ENCODE data around the gene ST3GAL2. TPM values are rescaled to one million over a fixed set of nuclear protein-coding genes. Genes with fewer than 3 reads are reported as not detected.
"Not testable (repeated sequence)": the region's sequence is repeated elsewhere in the genome, so short reads cannot be mapped to it uniquely, and the experiment has no call there.

Gene ST3GAL2
- polyA plus RNA-seq, 1 experiment, result 12.4 TPM

GRCh38 chr16:70453892-70454221 lies 15.0 kb upstream of the ST3GAL2 start:
- H3K4me3 ChIP-seq (ENCODE audit: low read depth, low read length), result peak overlapping the region; percentile 83
- TF ChIP-seq CTCF (IDR thresholded peaks at IDR 0.05; ENCODE audit: low read depth, low read length), result no peak
- H3K27ac ChIP-seq (ENCODE audit: low read depth, low read length), result peak overlapping the region; percentile 97
- no peak for DNase-seq (ENCODE audit: low read depth, low spot score)
- no peaks in the 10 kb centered on the region; the same call in 1 of the 2 replicates for H3K9me3 ChIP-seq (ENCODE audit: control insufficient read depth, insufficient read depth, low read length)
- CTCF ChIA-PET, result interaction anchor here (0.7 to 1.2 kb wide), 3 partner anchors 14 to 74 kb away, joined by 3 read pairs; partner anchors contain the start of gene ST3GAL2
- H3K27me3 ChIP-seq (ENCODE audit: control insufficient read depth, insufficient read depth, low read length), result peaks cover 2% of the 10 kb centered on the region
- POLR2A ChIA-PET, result interaction anchor here (0.7 to 2.2 kb wide), 2 partner anchors 30 to 73 kb away, joined by 7 to 8 read pairs; no protein-coding TSS in a partner anchor

GRCh38 chr16:70453117-70453891 lies 14.4 kb upstream of the ST3GAL2 start:
- H3K4me3 ChIP-seq (ENCODE audit: low read depth, low read length), result peak overlapping the region; percentile 83
- DNase-seq (ENCODE audit: low read depth, low spot score), result no peak
- no peaks in the 10 kb centered on the region; the same call in 1 of the 2 replicates for H3K9me3 ChIP-seq (ENCODE audit: control insufficient read depth, insufficient read depth, low read length)
- H3K27ac ChIP-seq (ENCODE audit: low read depth, low read length), result no peak overlapping the region
- H3K27me3 ChIP-seq (ENCODE audit: control insufficient read depth, insufficient read depth, low read length), result peaks cover 3% of the 10 kb centered on the region
- ChIA-PET POLR2A (interaction anchor here (0.7 to 2.2 kb wide), 2 partner anchors 29 to 72 kb away, joined by 7 to 8 read pairs; no protein-coding TSS in a partner anchor), CTCF (interaction anchor here (0.6 to 1.2 kb wide), 3 partner anchors 14 to 68 kb away, joined by 3 read pairs; partner anchors contain the start of gene ST3GAL2)
- TF ChIP-seq CTCF (IDR thresholded peaks at IDR 0.05; ENCODE audit: low read depth, low read length), result no peak

- H3K27ac ChIP-seq (ENCODE audit: low read depth, low read length); H3K4me3 ChIP-seq (ENCODE audit: low read depth, low read length); H3K27me3 ChIP-seq (ENCODE audit: control insufficient read depth, insufficient read depth, low read length); DNase-seq (ENCODE audit: low read depth, low spot score); POLR2A ChIA-PET; CTCF ChIA-PET; H3K9me3 ChIP-seq (ENCODE audit: control insufficient read depth, insufficient read depth, low read length): not testable (repeated sequence)
These were observed 12.1 kb upstream of the ST3GAL2 start for GRCh38 chr16:70451004-70451340.

GRCh38 chr16:70450142-70451003 lies 11.5 kb upstream of the ST3GAL2 start:
- DNase-seq (ENCODE audit: low read depth, low spot score); H3K27ac ChIP-seq (ENCODE audit: low read depth, low read length); H3K9me3 ChIP-seq (ENCODE audit: control insufficient read depth, insufficient read depth, low read length); H3K27me3 ChIP-seq (ENCODE audit: control insufficient read depth, insufficient read depth, low read length); H3K4me3 ChIP-seq (ENCODE audit: low read depth, low read length); POLR2A ChIA-PET: not testable (repeated sequence)
- CTCF ChIA-PET, result interaction anchor here (0.5 kb wide), 1 partner anchor 90 kb away, joined by 4 read pairs; no protein-coding TSS in a partner anchor

- Histone ChIP-seq H3K4me3 (ENCODE audit: low read depth, low read length) (no peak overlapping the region), H3K27ac (ENCODE audit: low read depth, low read length) (no peak overlapping the region), H3K9me3 (ENCODE audit: control insufficient read depth, insufficient read depth, low read length) (no peaks in the 10 kb centered on the region; the same call in 1 of the 2 replicates), H3K27me3 (ENCODE audit: control insufficient read depth, insufficient read depth, low read length) (peaks cover 3% of the 10 kb centered on the region)
- POLR2A ChIA-PET, result no interaction called here
- TF ChIP-seq CTCF (IDR thresholded peaks at IDR 0.05; ENCODE audit: low read depth, low read length), result no peak
- DNase-seq (ENCODE audit: low read depth, low spot score), result no peak
- CTCF ChIA-PET, result no interaction called here
These were observed 9.2 kb upstream of the ST3GAL2 start for GRCh38 chr16:70448075-70448474.

Measured in AG04450 (cell line).